GM23338 (cell line): ENCODE data around the gene TRPM2. TPM values are rescaled to one million over a fixed set of nuclear protein-coding genes. Genes with fewer than 3 reads are reported as not detected.

ENCODE experiments used
- ATAC-seq: fragments of 200-7000 bp; cut with Tn5 transposase; 3 replicates; pipeline ENCODE4 v1.9.1; 2020
- DNase-seq: peaks from one replicate; pipeline ENCODE4 v3.0.0-alpha.2; 2015; ENCODE audit warnings: low spot score
- H2AFZ ChIP-seq: fragments of 200-600 bp; sonication (generic); 2 replicates; pipeline ENCODE4 v1.8.0; 2016; ENCODE audit warnings: antibody characterized with exemption, mild to moderate bottlenecking, moderate library complexity
- H3F3A ChIP-seq: fragments of 200-600 bp; sonication (generic); replicated peaks from 2 replicates; pipeline ENCODE4 v1.8.0; 2017; ENCODE audit warnings: antibody characterized with exemption, mixed run types, low read depth
- H3K27ac ChIP-seq: fragments of 200-600 bp; sonication (generic); 2 replicates; pipeline ENCODE4 v1.6.1; 2016; ENCODE audit warnings: low read depth
- H3K27me3 ChIP-seq: fragments of 200-600 bp; sonication (generic); 2 replicates; pipeline ENCODE4 v1.8.0; 2016; ENCODE audit warnings: mild to moderate bottlenecking, mixed run types, moderate library complexity; ENCODE audit not compliant: insufficient read depth
- H3K36me3 ChIP-seq: fragments of 200-600 bp; sonication (generic); 2 replicates; pipeline ENCODE4 v1.8.0; 2016; ENCODE audit warnings: mild to moderate bottlenecking; ENCODE audit not compliant: insufficient read depth
- H3K4me1 ChIP-seq: fragments of 200-600 bp; sonication (generic); 2 replicates; pipeline ENCODE4 v1.8.0; 2016; ENCODE audit warnings: mild to moderate bottlenecking, moderate library complexity; ENCODE audit not compliant: insufficient read depth
- H3K4me2 ChIP-seq: fragments of 200-600 bp; sonication (generic); 2 replicates; pipeline ENCODE4 v1.7.1; 2017; ENCODE audit warnings: mixed run types
- H3K4me3 ChIP-seq: fragments of 200-600 bp; sonication (generic); 2 replicates; pipeline ENCODE4 v1.6.1; 2016; ENCODE audit warnings: mixed run types
- H3K79me2 ChIP-seq: fragments of 200-600 bp; sonication (generic); replicated peaks from 2 replicates; pipeline ENCODE4 v1.8.0; 2017; ENCODE audit warnings: mild to moderate bottlenecking; ENCODE audit not compliant: insufficient read depth
- H3K9me2 ChIP-seq: fragments of 200-600 bp; sonication (generic); 2 replicates; pipeline ENCODE4 v1.8.0; 2017; ENCODE audit not compliant: insufficient read depth
- H4K20me1 ChIP-seq: fragments of 200-600 bp; sonication (generic); replicated peaks from 2 replicates; pipeline ENCODE4 v1.8.0; 2017; ENCODE audit warnings: mild to moderate bottlenecking; ENCODE audit not compliant: insufficient read depth
- H3K27ac Mint-ChIP-seq: 2 replicates; pipeline ENCODE4 v1.8.0; 2020; ENCODE audit warnings: inconsistent platforms, mild to moderate bottlenecking, moderate library complexity, mixed read lengths
- H3K27me3 Mint-ChIP-seq: 3 replicates; pipeline ENCODE4 v1.8.0; 2022; ENCODE audit warnings: low read depth, mild to moderate bottlenecking, moderate library complexity, mixed read lengths, inconsistent platforms; ENCODE audit not compliant: insufficient read depth, poor library complexity
- H3K36me3 Mint-ChIP-seq: 3 replicates; pipeline ENCODE4 v1.8.0; 2021; ENCODE audit warnings: low read depth, mild to moderate bottlenecking, inconsistent platforms, moderate library complexity, mixed read lengths
- H3K4me1 Mint-ChIP-seq: 3 replicates; pipeline ENCODE4 v1.8.0; 2020; ENCODE audit warnings: mild to moderate bottlenecking, inconsistent platforms, mixed read lengths
- H3K4me3 Mint-ChIP-seq: 3 replicates; pipeline ENCODE4 v1.8.0; 2021; ENCODE audit warnings: moderate library complexity, mild to moderate bottlenecking, inconsistent platforms, mixed read lengths
- H3K9me3 Mint-ChIP-seq: 3 replicates; pipeline ENCODE4 v1.8.0; 2020; ENCODE audit warnings: moderate library complexity, mild to moderate bottlenecking, inconsistent platforms, mixed read lengths
- CREB1 ChIP-seq: fragments of 250-450 bp; sonication (Bioruptor Pico); IDR thresholded peaks from 2 replicates; pipeline ENCODE4 v1.5.0; 2020; ENCODE audit warnings: low read depth, mild to moderate bottlenecking, moderate library complexity
- ETS1 ChIP-seq: IDR thresholded peaks from 2 replicates; pipeline ENCODE4 v1.6.1; 2016; ENCODE audit warnings: antibody characterized with exemption
- EZH2 ChIP-seq: fragments of 200-600 bp; sonication (generic); IDR thresholded peaks from one replicate; pipeline ENCODE4 v1.8.0; 2017; ENCODE audit warnings: antibody characterized with exemption, mild to moderate bottlenecking, low read depth; ENCODE audit not compliant: unreplicated experiment
- EZH2phosphoT487 ChIP-seq: fragments of 200-600 bp; sonication (generic); IDR thresholded peaks from one replicate; pipeline ENCODE4 v1.8.1; 2018; ENCODE audit warnings: antibody characterized with exemption; ENCODE audit not compliant: unreplicated experiment
- JUNB ChIP-seq: IDR thresholded peaks from one replicate; pipeline ENCODE4 v1.6.1; 2016; ENCODE audit warnings: antibody characterized with exemption; ENCODE audit not compliant: unreplicated experiment
- NANOG ChIP-seq: IDR thresholded peaks from 2 replicates; pipeline ENCODE4 v1.6.1; 2016; ENCODE audit warnings: antibody characterized with exemption, borderline replicate concordance
- POLR2AphosphoS5 ChIP-seq: IDR thresholded peaks from 2 replicates; pipeline ENCODE4 v1.6.1; 2016; ENCODE audit warnings: antibody characterized with exemption, low read depth
- STAT1 ChIP-seq: IDR thresholded peaks from one replicate; pipeline ENCODE4 v1.6.1; 2016; ENCODE audit warnings: antibody characterized with exemption; ENCODE audit not compliant: unreplicated experiment
- ZNF114 ChIP-seq: fragments of 250-450 bp; sonication (Bioruptor Pico); IDR thresholded peaks from 2 replicates; pipeline ENCODE4 v1.5.0; 2020; ENCODE audit warnings: mild to moderate bottlenecking, moderate library complexity
- ZNF331 ChIP-seq: fragments of 250-450 bp; sonication (Bioruptor Pico); IDR thresholded peaks from 2 replicates; pipeline ENCODE4 v1.5.0; 2020; ENCODE audit warnings: low read depth, mild to moderate bottlenecking, moderate library complexity
- polyA plus RNA-seq: library from polyadenylated mRNA; unstranded; fragments of >200 nt; fragmentation: Nextera tagmentation; extraction: Ambion mirVana; gene quantifications from 2 replicates; pipeline ENCODE4 v1.2.1, GENCODE V29; 2016
- total RNA-seq: library from RNA; depleted of rRNA; stranded (reverse); fragments of >200 nt; shearing (Covaris generic); gene quantifications from 2 replicates; pipeline ENCODE4 v1.2.3, GENCODE V29; 2014
- TF ChIP-seq, protein P1 (sequence below), 2 experiments: fragments of 200-600 bp in 1 of 2; sonication (generic) in 1 of 2; conservative IDR thresholded peaks; 2 replicates each; pipeline versions ENCODE4 v1.5.1 to v1.6.1; 2016 to 2017; ENCODE audit warnings: antibody characterized with exemption in 2 of 2, low read depth in 2 of 2, mild to moderate bottlenecking in 2 of 2, moderate library complexity in 1 of 2
- TF ChIP-seq, protein P2 (sequence below): fragments of 250-450 bp; sonication (Bioruptor Pico); IDR thresholded peaks from 2 replicates; pipeline ENCODE4 v1.5.0; 2020; ENCODE audit warnings: mild to moderate bottlenecking, moderate library complexity

Gene TRPM2
- total and polyA plus RNA-seq, 2 experiments from 2014 or later: 0.53 to 0.83 TPM

GRCh38 chr21:44398499-44398898 is 45.1 kb downstream of the TRPM2 start:
- no peaks in the 10 kb centered on the region for H3K4me1 ChIP-seq
- no peak for TF ChIP-seq EZH2
- H3K27me3 ChIP-seq: no peaks in the 10 kb centered on the region
- DNase-seq: no peak
- H2AFZ ChIP-seq: no peak overlapping the region
- Mint-ChIP-seq H3K27ac (no peak overlapping the region), H3K36me3 (no peaks in the 10 kb centered on the region), H3K27me3 (peaks cover 4% of the 10 kb centered on the region), H3K9me3 (no peaks in the 10 kb centered on the region; the same call in 1 of the 3 replicates), H3K4me3 (no peak overlapping the region), H3K4me1 (no peaks in the 10 kb centered on the region)
- H3K4me2 ChIP-seq: no peak overlapping the region
- peaks cover 4% of the 10 kb centered on the region for H3F3A ChIP-seq
- no peaks in the 10 kb centered on the region for H3K79me2 ChIP-seq
- no peak overlapping the region for H3K4me3 ChIP-seq
- no peak overlapping the region for H3K27ac ChIP-seq
- H3K9me2 ChIP-seq: 0 out of 2 replicates have a peak, but pooled peaks cover 1% of the 10 kb centered on the region
- ATAC-seq: no peak
- no peaks in the 10 kb centered on the region for H4K20me1 ChIP-seq
- H3K36me3 ChIP-seq: no peaks in the 10 kb centered on the region

- Histone ChIP-seq H3F3A (peaks cover 12% of the 10 kb centered on the region), H3K4me1 (no peaks in the 10 kb centered on the region), H2AFZ (no peak overlapping the region), H3K9me2 (0 out of 2 replicates have a peak, but pooled peaks cover 6% of the 10 kb centered on the region), H3K4me2 (no peak overlapping the region), H4K20me1 (no peaks in the 10 kb centered on the region), H3K79me2 (no peaks in the 10 kb centered on the region), H3K27me3 (no peaks in the 10 kb centered on the region), H3K36me3 (no peaks in the 10 kb centered on the region), H3K4me3 (no peak overlapping the region), H3K27ac (no peak overlapping the region)
- H3K4me1 Mint-ChIP-seq: no peaks in the 10 kb centered on the region
- no peak for ATAC-seq
- peaks cover 4% of the 10 kb centered on the region for H3K27me3 Mint-ChIP-seq
- no peaks in the 10 kb centered on the region; the same call in 1 of the 3 replicates for H3K9me3 Mint-ChIP-seq
- no peak overlapping the region for H3K27ac Mint-ChIP-seq
- no peak overlapping the region for H3K4me3 Mint-ChIP-seq
- DNase-seq: no peak
- no peaks in the 10 kb centered on the region; the same call in 2 of the 3 replicates for H3K36me3 Mint-ChIP-seq
- TF ChIP-seq, protein P1, sequence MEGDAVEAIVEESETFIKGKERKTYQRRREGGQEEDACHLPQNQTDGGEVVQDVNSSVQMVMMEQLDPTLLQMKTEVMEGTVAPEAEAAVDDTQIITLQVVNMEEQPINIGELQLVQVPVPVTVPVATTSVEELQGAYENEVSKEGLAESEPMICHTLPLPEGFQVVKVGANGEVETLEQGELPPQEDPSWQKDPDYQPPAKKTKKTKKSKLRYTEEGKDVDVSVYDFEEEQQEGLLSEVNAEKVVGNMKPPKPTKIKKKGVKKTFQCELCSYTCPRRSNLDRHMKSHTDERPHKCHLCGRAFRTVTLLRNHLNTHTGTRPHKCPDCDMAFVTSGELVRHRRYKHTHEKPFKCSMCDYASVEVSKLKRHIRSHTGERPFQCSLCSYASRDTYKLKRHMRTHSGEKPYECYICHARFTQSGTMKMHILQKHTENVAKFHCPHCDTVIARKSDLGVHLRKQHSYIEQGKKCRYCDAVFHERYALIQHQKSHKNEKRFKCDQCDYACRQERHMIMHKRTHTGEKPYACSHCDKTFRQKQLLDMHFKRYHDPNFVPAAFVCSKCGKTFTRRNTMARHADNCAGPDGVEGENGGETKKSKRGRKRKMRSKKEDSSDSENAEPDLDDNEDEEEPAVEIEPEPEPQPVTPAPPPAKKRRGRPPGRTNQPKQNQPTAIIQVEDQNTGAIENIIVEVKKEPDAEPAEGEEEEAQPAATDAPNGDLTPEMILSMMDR (conservative IDR thresholded peaks at IDR 0.05; ENCODE audit: low read depth in 2 of 2): no peak
- TF ChIP-seq ZNF114 (CRISPR knock-in tag) (no peak), EZH2phosphoT487 (no peak), STAT1 (no peak), ZNF331 (CRISPR knock-in tag) (no peak), NANOG (no peak), ETS1 (no peak), JUNB (no peak), CREB1 (CRISPR knock-in tag) (no peak), EZH2 (no peak), POLR2AphosphoS5 (no peak)
- TF ChIP-seq, protein P2, sequence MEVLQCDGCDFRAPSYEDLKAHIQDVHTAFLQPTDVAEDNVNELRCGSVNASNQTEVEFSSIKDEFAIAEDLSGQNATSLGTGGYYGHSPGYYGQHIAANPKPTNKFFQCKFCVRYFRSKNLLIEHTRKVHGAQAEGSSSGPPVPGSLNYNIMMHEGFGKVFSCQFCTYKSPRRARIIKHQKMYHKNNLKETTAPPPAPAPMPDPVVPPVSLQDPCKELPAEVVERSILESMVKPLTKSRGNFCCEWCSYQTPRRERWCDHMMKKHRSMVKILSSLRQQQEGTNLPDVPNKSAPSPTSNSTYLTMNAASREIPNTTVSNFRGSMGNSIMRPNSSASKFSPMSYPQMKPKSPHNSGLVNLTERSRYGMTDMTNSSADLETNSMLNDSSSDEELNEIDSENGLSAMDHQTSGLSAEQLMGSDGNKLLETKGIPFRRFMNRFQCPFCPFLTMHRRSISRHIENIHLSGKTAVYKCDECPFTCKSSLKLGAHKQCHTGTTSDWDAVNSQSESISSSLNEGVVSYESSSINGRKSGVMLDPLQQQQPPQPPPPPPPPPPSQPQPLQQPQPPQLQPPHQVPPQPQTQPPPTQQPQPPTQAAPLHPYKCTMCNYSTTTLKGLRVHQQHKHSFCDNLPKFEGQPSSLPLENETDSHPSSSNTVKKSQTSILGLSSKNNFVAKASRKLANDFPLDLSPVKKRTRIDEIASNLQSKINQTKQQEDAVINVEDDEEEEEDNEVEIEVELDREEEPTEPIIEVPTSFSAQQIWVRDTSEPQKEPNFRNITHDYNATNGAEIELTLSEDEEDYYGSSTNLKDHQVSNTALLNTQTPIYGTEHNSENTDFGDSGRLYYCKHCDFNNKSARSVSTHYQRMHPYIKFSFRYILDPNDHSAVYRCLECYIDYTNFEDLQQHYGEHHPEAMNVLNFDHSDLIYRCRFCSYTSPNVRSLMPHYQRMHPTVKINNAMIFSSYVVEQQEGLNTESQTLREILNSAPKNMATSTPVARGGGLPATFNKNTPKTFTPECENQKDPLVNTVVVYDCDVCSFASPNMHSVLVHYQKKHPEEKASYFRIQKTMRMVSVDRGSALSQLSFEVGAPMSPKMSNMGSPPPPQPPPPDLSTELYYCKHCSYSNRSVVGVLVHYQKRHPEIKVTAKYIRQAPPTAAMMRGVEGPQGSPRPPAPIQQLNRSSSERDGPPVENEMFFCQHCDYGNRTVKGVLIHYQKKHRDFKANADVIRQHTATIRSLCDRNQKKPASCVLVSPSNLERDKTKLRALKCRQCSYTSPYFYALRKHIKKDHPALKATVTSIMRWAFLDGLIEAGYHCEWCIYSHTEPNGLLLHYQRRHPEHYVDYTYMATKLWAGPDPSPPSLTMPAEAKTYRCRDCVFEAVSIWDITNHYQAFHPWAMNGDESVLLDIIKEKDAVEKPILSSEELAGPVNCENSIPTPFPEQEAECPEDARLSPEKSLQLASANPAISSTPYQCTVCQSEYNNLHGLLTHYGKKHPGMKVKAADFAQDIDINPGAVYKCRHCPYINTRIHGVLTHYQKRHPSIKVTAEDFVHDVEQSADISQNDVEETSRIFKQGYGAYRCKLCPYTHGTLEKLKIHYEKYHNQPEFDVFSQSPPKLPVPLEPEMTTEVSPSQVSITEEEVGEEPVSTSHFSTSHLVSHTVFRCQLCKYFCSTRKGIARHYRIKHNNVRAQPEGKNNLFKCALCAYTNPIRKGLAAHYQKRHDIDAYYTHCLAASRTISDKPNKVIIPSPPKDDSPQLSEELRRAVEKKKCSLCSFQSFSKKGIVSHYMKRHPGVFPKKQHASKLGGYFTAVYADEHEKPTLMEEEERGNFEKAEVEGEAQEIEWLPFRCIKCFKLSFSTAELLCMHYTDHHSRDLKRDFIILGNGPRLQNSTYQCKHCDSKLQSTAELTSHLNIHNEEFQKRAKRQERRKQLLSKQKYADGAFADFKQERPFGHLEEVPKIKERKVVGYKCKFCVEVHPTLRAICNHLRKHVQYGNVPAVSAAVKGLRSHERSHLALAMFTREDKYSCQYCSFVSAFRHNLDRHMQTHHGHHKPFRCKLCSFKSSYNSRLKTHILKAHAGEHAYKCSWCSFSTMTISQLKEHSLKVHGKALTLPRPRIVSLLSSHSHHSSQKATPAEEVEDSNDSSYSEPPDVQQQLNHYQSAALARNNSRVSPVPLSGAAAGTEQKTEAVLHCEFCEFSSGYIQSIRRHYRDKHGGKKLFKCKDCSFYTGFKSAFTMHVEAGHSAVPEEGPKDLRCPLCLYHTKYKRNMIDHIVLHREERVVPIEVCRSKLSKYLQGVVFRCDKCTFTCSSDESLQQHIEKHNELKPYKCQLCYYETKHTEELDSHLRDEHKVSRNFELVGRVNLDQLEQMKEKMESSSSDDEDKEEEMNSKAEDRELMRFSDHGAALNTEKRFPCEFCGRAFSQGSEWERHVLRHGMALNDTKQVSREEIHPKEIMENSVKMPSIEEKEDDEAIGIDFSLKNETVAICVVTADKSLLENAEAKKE (CRISPR knock-in tag): no peak
Measured at GRCh38 chr21:44399151-44399954, 45.9 kb downstream of the TRPM2 start.
